HCT116 (cell line): ENCODE measurements around the gene TMEM208. TPM values are rescaled to one million over a fixed set of nuclear protein-coding genes. Genes with fewer than 3 reads are reported as not detected.

ENCODE experiments used
- ATAC-seq: fragments of 200-7000 bp; cut with Tn5 transposase; 2 replicates; pipeline ENCODE4 v1.9.1; 2020; ENCODE audit warnings: mild to moderate bottlenecking, moderate library complexity
- BruUV-seq: library from RNA; stranded (reverse); fragments of 400-500 nt; replicated peaks from 2 replicates; lab custom pipeline; 2021; lab: Mats Ljungman, UMichigan
- CTCF ChIA-PET: fragments of 300-600 bp; sonication (Branson Sonifier 250); formaldehyde crosslinking; loops from one replicate; lab custom pipeline; 2021; ENCODE audit warnings: antibody characterized with exemption; lab: Charles Lee
- POLR2A ChIA-PET: fragments of 300-600, 350-600 bp; sonication (Branson Sonifier 250); formaldehyde crosslinking; loops from one replicate; lab custom pipeline; 2021; ENCODE audit warnings: antibody characterized with exemption; lab: Charles Lee
- RAD21 ChIA-PET, 2 experiments: fragments of 300-600 bp; sonication (Branson Sonifier 250); formaldehyde crosslinking; loops; one replicate each; lab custom pipeline; 2023; ENCODE audit warnings: low total read pairs in 2 of 2; ENCODE audit not compliant: uncharacterized antibody in 2 of 2, unreplicated experiment in 2 of 2, low non-redundant PET in 1 of 2; lab: Charles Lee
- DNase-seq: peaks from one replicate; pipeline ENCODE4 v3.0.0-alpha.2; 2010; ENCODE audit warnings: low read depth, low spot score
- H2AFZ ChIP-seq: fragments of 200-600 bp; shearing (Covaris generic), sonication (generic); 2 replicates; pipeline ENCODE4 v1.6.1; 2017; ENCODE audit warnings: low read depth, mixed run types, mixed read lengths, antibody characterized with exemption, low read length; ENCODE audit not compliant: poor library complexity, severe bottlenecking
- H3K27ac ChIP-seq: 2 replicates; pipeline ENCODE4 v1.5.1; 2012; ENCODE audit warnings: low read depth, low read length
- H3K27me3 ChIP-seq: fragments of 200-600 bp; sonication (generic); 2 replicates; pipeline ENCODE4 v1.6.1; 2016; ENCODE audit warnings: mixed run types, low read length, mixed read lengths; ENCODE audit not compliant: insufficient read depth
- H3K36me3 ChIP-seq, 2 experiments: fragments of 200-500 bp in 1 of 2; fragments of 200-600 bp in 1 of 2; sonication (Bioruptor generic) in 1 of 2; sonication (generic) in 1 of 2; 2 replicates each; pipeline versions ENCODE4 v1.5.1 to v1.6.1; 2014 to 2016; ENCODE audit warnings: low read length in 2 of 2, inconsistent platforms in 1 of 2, mixed read lengths in 1 of 2, mixed run types in 1 of 2; ENCODE audit not compliant: insufficient read depth in 2 of 2, control insufficient read depth in 1 of 2
- H3K4me1 ChIP-seq, 2 experiments: fragments of 200-600 bp in 1 of 2; sonication (generic) in 1 of 2; 2 replicates each; pipeline versions ENCODE4 v1.5.1 to v1.6.1; 2012 to 2017; ENCODE audit warnings: low read length in 2 of 2, inconsistent platforms in 1 of 2, mild to moderate bottlenecking in 1 of 2, mixed read lengths in 1 of 2, mixed run types in 1 of 2, moderate library complexity in 1 of 2; ENCODE audit not compliant: insufficient read depth in 2 of 2, control insufficient read depth in 1 of 2
- H3K4me2 ChIP-seq: fragments of 200-600 bp; sonication (generic); 2 replicates; pipeline ENCODE4 v1.6.1; 2017; ENCODE audit warnings: mixed run types, low read length, mixed read lengths
- H3K4me3 ChIP-seq, 2 experiments: fragments of 200-600 bp in 1 of 2; sonication (generic) in 1 of 2; replicated peaks in 1 of 2; 2 replicates each; pipeline ENCODE4 v1.5.1; 2011 to 2016; ENCODE audit warnings: low read length in 2 of 2, control low read depth in 1 of 2, low read depth in 1 of 2, mild to moderate bottlenecking in 1 of 2, mixed read lengths in 1 of 2, mixed run types in 1 of 2
- H3K79me2 ChIP-seq: fragments of 200-600 bp; sonication (generic); 2 replicates; pipeline ENCODE4 v1.6.1; 2017; ENCODE audit warnings: mild to moderate bottlenecking, mixed run types, low read length, moderate library complexity, mixed read lengths; ENCODE audit not compliant: insufficient read depth
- H3K9ac ChIP-seq: fragments of 200-600 bp; sonication (generic); 2 replicates; pipeline ENCODE4 v1.6.1; 2016; ENCODE audit warnings: low read length, mixed read lengths
- H3K9me2 ChIP-seq: fragments of 200-600 bp; sonication (generic), shearing (Covaris generic); 2 replicates; pipeline ENCODE4 v1.6.1; 2017; ENCODE audit warnings: mixed run types, mild to moderate bottlenecking, moderate library complexity; ENCODE audit not compliant: insufficient read depth
- H3K9me3 ChIP-seq, 2 experiments: fragments of 200-500 bp in 1 of 2; fragments of 200-600 bp in 1 of 2; sonication (Bioruptor generic) in 1 of 2; sonication (generic) in 1 of 2; 2 replicates each; pipeline ENCODE4 v1.6.1; 2014 to 2017; ENCODE audit warnings: low read length in 2 of 2, mixed read lengths in 2 of 2, inconsistent platforms in 1 of 2, low read depth in 1 of 2, mild to moderate bottlenecking in 1 of 2, mixed run types in 1 of 2, moderate library complexity in 1 of 2; ENCODE audit not compliant: control insufficient read depth in 1 of 2, insufficient read depth in 1 of 2
- H4K20me1 ChIP-seq: fragments of 200-600 bp; sonication (generic), shearing (Covaris generic); 2 replicates; pipeline ENCODE4 v1.6.1; 2017; ENCODE audit warnings: mixed run types, mild to moderate bottlenecking, moderate library complexity; ENCODE audit not compliant: insufficient read depth
- ATF3 ChIP-seq: IDR thresholded peaks from 2 replicates; pipeline ENCODE4 v1.6.1; 2012
- CTCF ChIP-seq, 3 experiments: fragments of 200-600 bp in 1 of 3; sonication (generic) in 1 of 3; IDR thresholded peaks in 2 of 3; conservative IDR thresholded peaks in 1 of 3; 2 replicates each; pipeline ENCODE4 v1.5.1; 2012 to 2017; ENCODE audit warnings: low read depth in 2 of 3, low read length in 2 of 3, antibody characterized with exemption in 1 of 3, borderline replicate concordance in 1 of 3, control low read depth in 1 of 3, mild to moderate bottlenecking in 1 of 3, mixed read lengths in 1 of 3, mixed run types in 1 of 3, moderate library complexity in 1 of 3; ENCODE audit not compliant: insufficient read depth in 1 of 3
- EGR1 ChIP-seq: IDR thresholded peaks from 2 replicates; pipeline ENCODE4 v1.6.1; 2012; ENCODE audit warnings: low read depth
- ELF1 ChIP-seq: IDR thresholded peaks from 2 replicates; pipeline ENCODE4 v1.6.1; 2012; ENCODE audit warnings: low read depth, borderline replicate concordance
- MAX ChIP-seq: IDR thresholded peaks from 2 replicates; pipeline ENCODE4 v1.6.1; 2012
- POLR2A ChIP-seq: IDR thresholded peaks from 2 replicates; pipeline ENCODE4 v1.7.0; 2011; ENCODE audit warnings: borderline replicate concordance; ENCODE audit not compliant: insufficient read depth, insufficient read length; ENCODE audit errors: extremely low read depth
- POLR2AphosphoS5 ChIP-seq: IDR thresholded peaks from 2 replicates; pipeline ENCODE4 v1.6.1; 2011; ENCODE audit warnings: mild to moderate bottlenecking, low read depth, low read length, moderate library complexity
- SIN3A ChIP-seq: IDR thresholded peaks from 2 replicates; pipeline ENCODE4 v1.6.1; 2012; ENCODE audit warnings: low read depth
- SP1 ChIP-seq: IDR thresholded peaks from 2 replicates; pipeline ENCODE4 v1.6.1; 2012; ENCODE audit warnings: low read depth
- YY1 ChIP-seq: IDR thresholded peaks from 2 replicates; pipeline ENCODE4 v1.6.1; 2011; ENCODE audit warnings: low read length, low read depth, moderate library complexity, mild to moderate bottlenecking; ENCODE audit not compliant: insufficient replicate concordance; ENCODE audit errors: extremely low read depth
- intact Hi-C: fragments of 100-400 bp; cut with micrococcal nuclease; formaldehyde crosslinking; loops from 2 replicates; pipeline ENCODE4 v1.10.0; 2022
- total RNA-seq: library from RNA; stranded (reverse); gene quantifications from one replicate; pipeline ENCODE4 v1.2.1, GENCODE V29; 2021; ENCODE audit not compliant: unreplicated experiment

TMEM208 gene
- total RNA-seq, 1 experiment from 2014 or later: 36.1 TPM

GRCh38 chr16:67249178-67250044 lies 22.5 kb downstream of the TMEM208 start:
- no TSS peak for BruUV-seq
- no peak for DNase-seq
- Histone ChIP-seq H3K27ac (peak overlapping the region; percentile 92; the same call in 1 of the 2 replicates), H3K27me3 (no peaks in the 10 kb centered on the region)
- POLR2A ChIA-PET: interaction anchor here (1.1 kb wide), 1 partner anchor 13 kb away, joined by 3 read pairs; no protein-coding TSS in a partner anchor
- TF ChIP-seq POLR2AphosphoS5 (no peak), YY1 (no peak), ATF3 (no peak), SIN3A (no peak), MAX (no peak), CTCF (IDR thresholded peaks at IDR 0.05 in 2 of 3, conservative IDR thresholded peaks at IDR 0.05 in 1 of 3; ENCODE audit: borderline replicate concordance in 1 of 3, insufficient read depth in 1 of 3, low read depth in 2 of 3, low read length in 2 of 3) (no peak), EGR1 (no peak), POLR2A (no peak), SP1 (no peak), ELF1 (no peak)
- TF ChIP-seq, all 23 proteins: peak for 0
- Histone ChIP-seq H3K9ac (peak overlapping the region; percentile 87), H2AFZ (no peak overlapping the region), H3K36me3 (no peaks in the 10 kb centered on the region), H4K20me1 (no peaks in the 10 kb centered on the region), H3K79me2 (peaks cover 17% of the 10 kb centered on the region), H3K4me1 (peaks cover 21 to 45% of the 10 kb centered on the region in 2 experiments), H3K4me3 (peak overlapping the region; percentile 71 to 92), H3K9me3 (no peaks in the 10 kb centered on the region), H3K4me2 (peak overlapping the region; percentile 94), H3K9me2 (no peaks in the 10 kb centered on the region)
- intact Hi-C loops: loop anchor here (5.0 kb wide), 1 partner anchor 168 kb away; the partner anchor contains the start of gene ZDHHC1
- ChIA-PET CTCF (interaction anchor here (4.4 kb wide), 1 partner anchor 11 kb away, joined by 17 read pairs; no protein-coding TSS in a partner anchor), RAD21 (no interaction called here)
- no peak for ATAC-seq
